HG02840 (cell line): ENCODE data around the gene SLC1A2.

Experiments used
- ATAC-seq: cut with Tn5 transposase; IDR thresholded peaks from one replicate; pipeline ENCODE4 v1.9.1; 2021; ENCODE audit warnings: mild to moderate bottlenecking, moderate library complexity, moderate number of reproducible peaks; ENCODE audit not compliant: unreplicated experiment, low FRiP score

The SLC1A2 gene

DNA sequence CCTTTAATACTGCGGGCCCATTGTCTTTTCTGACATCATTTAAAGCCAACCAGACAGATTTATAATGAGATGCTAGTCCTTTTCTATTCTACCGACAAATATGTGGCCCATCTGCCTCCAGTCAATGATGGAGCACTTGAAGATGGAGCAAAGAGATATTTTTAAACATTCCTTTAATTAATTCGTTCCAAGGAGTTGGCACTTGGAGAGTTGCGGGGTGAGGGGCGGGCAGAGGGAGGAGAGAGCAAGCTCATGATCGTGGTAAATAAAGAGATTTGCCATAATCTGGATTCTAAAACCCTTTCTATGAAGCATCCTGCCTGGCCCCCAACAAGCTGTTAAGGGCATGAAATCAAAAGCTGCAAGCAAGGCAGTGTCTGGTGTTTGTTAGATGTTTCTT is 5.0 kb downstream of the SLC1A2 start:
- ATAC-seq: no peak

DNA sequence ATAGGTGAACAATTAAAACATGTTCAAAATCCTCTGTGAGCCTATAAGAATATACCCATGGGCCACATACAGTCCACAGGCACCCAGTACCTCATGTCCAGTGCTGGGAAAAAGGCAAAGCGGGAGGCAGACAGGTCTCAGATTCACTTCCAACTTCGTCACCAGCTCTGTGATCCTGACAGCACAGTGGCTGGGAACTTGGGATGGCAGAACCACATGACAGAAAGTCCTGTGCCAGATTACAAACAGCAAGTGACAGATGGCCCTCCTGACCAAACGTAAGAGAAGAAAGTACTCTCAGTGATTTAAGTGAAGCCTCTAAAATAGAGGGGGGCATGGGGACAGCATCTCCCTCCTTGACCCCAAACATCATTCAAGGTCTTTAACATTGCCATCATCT is 5.8 kb downstream of the SLC1A2 start:
- ATAC-seq: no peak

DNA sequence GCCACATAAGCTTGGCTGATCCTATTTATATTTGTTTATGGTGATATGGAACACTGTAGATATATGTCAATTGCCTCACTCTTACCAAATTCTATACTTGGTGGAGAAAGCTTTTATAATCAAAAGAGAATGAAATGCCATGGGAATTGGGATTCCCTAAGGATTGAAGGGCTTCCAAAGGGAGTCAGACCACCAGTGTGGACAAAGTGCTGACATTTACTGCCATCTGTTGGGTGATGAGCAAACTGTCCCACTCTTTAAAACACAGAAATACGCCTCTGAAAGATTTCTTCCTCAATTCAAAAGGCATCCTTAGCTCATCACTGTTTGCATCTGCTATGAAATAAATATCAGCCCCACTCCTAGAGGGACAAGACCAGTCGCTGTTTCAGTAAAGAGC is 7.1 kb downstream of the SLC1A2 start:
- ATAC-seq: no peak

DNA sequence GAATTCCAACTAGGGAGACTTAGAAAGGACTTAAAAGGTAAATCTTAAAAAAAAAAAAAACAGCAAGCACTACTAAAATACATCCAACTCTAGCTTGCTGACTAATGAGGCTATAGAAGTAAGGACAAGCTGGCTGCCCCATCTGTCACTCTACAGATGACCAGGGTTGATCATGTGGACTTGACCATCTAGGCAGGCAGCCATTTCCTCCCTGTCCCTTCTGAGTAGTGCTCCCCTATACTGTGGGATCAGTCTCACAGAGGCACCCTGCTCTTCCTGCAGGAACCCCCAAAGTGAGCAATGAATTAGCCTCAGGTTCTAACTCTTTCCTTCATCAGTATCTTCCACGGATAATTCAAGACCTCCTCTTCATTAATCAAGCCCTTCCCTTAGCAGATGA is 12.3 kb downstream of the SLC1A2 start:
- ATAC-seq: no peak

DNA sequence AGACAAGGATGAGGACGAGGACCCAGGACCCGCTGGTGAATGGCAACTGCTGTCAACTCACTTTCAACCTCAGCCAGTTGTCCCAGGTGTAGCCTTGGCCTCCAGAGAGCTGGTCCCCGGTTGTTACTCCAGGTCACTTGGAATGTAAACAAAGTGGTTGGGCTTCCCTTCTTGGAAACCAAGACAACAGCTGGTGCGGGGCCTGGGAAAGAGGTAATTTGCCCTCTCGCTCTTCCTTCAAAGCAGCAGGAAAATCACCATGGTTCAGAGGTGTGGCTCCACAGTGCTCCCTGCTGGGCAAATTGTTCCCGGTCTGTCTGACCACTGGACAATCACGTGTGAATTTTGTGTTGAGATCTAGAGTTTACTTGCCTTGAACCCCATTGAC is 15.0 kb downstream of the SLC1A2 start:
- no peak for ATAC-seq

DNA sequence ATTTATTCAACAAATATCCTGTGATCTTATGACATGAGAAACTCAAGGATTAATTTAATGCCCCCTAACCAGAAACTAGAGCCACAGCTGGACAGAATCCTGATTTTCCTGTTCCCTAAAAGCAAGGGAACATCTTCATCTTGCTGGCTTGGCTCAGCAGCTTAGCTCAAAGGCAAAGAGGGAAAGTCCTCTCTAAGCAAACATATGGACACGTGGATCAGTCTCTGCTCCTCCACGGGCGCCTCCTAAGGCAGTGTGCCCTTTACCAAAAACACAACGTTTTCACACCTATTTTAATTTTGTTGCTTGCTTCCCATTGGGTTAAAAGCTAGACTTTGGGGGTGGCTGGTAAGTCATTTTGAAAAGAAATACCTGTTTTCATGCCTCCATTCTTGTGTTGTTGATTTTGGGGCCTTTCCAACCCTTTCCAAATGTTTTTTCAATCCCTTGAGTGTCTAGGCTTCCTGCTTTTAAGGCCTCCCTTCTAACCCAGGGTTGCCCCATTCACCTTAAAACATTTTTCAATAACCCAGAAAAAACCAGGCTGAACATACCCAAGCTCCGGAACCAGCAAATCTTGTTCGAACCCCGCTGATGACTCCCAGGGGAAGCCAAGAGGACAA is 15.5 kb downstream of the SLC1A2 start:
- ATAC-seq: no peak

DNA sequence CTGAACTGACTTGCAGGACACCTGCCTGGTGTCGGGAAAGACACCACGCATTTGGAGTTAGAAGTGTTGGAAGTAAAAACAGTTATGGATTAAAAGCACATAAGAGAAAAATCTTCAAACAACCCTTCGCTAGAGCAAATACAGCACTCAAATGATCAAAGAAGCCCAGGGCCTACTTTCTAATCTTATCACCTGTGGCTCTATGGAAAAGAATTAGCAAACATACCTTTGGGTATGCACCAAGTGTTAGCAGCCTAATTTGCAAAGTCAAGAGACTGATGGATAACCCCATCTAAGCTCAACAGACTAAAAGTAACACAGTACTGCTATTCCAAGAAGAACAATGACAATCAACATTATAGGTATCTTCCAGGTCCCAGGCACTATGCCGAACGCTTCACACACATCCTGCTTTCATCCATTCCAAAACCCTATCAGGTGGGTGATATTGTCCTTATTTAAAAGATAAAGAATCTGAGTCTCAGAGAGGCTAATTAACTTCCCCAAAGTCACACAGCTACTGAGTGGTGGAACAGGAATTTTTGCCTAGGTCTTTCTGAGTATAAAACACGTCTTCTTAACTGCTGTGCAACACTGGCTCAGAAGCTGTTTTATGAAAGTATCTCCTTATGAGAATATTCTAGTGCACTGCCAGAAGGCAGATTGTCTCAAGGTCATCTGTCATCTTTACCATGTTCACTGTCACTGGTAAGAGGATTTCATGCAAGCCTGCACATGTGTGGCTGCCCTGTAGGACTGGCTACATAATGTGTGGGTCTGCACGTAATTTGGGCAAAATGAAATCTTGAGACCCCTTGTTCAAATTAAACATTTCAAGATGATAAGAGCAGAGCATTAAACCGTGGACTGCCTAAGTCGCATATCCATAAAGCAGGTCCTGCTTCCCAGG is 16.4 kb downstream of the SLC1A2 start:
- ATAC-seq: no peak

DNA sequence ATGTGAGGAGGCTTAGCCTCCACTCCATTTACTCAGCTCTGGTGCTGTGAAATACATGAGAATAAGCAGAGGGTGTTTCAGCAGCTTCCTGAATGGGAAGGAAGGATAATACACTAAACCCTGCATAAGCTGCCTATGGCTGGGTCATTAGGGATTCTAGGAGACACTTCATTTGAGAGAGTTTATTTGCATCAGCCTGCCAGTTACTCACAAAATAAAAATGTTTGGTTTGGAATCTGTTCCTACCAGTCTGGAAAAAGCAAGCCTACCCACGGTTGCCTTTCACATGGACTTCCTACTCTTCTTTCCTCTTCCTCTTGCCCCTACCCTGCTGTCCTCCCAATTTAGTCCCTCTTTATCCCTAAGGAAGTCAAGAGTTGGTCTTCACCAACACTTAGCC is 20.5 kb downstream of the SLC1A2 start:
- no peak for ATAC-seq

DNA sequence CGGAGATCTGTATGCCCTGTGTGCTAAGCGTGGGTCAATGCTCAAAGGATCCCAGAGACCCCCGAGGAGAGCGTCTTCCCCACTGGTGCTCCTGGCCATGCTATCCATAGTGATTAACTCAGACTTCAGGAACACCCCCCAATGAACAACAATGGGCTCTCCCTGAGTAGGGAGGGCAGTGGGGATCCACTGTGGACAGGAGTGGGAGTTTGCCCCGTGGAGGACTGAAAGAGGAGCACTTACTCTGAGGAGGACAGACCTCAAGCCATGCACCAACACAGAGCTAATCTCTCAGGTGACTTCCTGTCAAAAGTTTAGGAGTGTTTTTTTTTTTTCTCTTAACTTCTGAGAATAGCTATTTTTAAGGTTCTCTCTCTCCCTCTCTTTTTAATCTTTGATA is 24.4 kb downstream of the SLC1A2 start:
- no peak for ATAC-seq

DNA sequence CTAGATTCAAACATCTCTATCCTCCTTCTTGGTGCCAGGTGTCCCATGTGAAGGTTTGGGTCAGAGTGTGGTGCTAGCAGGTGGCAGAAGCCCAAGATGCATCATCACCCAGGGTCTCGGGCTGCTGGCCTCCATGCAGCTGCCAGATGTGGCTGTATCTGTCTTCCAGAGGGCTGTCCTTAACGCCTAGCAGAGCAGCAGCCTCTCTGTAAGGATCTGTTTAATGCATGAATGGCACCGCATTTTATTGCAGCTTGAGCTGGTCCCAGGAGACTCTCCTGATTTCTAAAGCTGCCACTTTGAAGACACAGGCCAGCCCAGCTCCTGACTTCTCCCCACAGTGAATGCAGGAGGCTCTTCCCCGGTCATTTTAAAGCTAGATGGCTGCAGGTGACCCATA is 26.3 kb downstream of the SLC1A2 start:
- no peak for ATAC-seq

DNA sequence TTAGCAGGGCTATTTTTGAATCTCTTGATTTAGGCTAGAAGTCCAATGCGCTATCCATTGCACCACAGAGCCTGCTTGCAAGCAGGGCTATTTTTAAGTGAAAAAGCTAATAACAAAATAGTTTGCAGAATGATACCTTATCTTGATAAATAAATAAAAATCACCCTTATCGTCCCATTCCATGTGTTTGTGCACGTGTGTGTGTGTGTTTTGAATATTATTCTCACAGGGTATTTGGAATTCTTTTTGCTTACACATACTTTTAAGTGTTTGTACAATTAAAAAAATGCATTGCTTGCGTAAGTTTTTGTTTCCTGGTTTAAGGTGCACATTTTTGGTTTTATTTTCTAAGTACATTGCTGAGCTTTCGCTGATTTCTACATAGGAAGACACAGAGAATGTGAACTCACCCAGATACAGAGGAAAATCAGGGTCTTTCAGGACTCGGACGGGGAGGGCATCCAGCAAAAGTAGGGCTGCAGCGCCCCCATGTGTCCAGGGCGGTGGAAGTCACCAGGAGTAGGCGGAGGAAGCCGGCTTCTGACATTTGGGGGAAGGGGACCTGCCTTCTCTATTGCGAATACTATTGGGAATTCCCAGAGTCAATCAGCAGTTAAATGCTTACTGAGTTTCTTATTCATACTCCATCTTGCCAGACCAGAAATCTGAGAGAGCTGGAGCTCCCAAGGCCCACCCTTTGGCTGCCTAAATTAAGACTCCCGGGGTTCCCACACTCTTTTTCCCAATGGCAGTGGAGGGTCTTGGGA is 27.3 kb downstream of the SLC1A2 start:
- no peak for ATAC-seq

DNA sequence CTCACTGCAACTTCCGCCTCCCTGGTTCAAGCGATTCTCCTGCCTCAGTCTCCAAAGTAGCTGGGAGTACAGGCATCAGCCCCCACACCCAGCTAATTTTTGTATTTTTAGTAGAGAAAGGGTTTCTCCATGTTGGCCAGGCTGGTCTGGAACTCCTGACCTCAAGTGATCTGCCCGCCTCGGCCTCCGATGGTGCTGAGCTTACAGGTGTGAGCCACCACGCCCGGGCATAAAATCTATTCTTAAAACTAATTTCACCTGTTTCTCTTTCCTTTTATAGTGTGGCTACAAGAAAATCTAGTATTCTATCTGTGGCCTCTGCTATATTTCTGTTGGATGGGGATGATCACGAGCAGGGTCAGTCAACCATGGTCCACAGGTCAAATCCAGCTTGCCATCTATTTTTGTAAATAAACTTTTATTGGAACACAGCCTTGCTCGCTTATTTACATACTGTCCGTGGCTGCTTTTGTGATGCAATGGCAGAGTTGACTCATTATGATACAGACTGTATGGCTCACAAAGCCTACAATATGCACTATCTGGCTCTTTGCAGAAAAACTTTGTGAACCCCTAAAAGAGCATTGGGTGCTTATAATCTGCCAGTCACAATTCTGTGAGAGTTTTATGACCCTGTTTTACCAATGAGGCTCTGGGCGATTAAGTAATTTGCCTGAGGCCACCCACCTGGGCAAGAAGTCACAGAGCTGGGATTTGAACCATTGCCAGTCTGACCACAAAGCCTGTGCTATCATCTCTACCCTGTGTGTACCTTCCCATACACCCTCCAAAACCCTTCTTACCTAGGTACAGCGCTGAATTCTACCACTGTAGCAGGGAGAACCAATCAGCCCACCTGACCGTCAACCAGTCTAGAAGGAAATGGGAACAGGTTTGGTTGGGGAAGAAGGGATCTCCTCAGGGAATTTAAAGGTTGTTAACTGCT is 28.3 kb downstream of the SLC1A2 start:
- peak; percentile 89 for ATAC-seq

DNA sequence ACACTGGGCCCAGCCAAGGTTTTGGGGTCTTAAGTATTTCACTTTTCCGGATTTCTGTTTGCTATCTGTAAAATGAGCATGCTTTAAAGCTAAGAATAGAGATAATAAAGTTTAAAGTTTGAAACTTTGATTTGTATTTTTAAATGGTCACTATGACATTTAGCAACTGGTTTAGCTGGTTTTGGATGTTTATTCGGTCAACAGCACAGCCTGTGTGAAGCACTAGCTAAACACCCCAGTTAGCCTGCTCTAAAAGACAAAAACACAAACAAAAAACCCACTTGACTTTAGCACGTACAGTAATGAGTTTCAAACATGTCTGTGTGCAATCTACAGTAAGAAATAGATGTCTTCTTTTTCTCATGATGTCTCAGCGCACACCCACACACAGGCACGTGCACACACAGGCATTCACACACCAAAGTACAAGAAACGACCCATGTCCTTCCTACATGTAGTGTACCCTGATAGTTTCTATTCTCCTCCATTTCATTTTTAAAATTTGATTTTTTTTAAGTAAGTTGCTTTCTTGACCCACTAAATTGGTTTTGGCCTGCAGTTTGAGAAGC is 29.4 kb downstream of the SLC1A2 start:
- ATAC-seq: no peak

DNA sequence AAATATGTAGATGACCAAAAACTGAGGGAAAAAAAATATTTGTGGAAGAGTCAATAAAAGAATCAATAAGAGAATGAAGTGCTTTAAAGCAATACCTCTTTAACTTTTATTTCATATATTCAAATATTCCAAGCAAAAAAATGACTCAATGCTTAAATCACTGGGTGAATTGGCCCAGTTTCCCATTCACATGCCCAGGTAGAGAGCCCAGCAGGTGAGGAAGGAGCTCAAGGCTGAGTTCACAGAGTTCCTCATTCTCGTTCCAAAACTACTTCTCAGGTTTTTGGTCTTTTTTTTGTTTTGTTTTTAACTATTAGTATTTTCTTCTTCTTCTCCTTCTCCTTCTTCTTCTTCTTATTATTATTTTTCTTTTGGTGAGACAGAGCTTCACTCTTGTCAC is 30.2 kb downstream of the SLC1A2 start:
- ATAC-seq: no peak

DNA sequence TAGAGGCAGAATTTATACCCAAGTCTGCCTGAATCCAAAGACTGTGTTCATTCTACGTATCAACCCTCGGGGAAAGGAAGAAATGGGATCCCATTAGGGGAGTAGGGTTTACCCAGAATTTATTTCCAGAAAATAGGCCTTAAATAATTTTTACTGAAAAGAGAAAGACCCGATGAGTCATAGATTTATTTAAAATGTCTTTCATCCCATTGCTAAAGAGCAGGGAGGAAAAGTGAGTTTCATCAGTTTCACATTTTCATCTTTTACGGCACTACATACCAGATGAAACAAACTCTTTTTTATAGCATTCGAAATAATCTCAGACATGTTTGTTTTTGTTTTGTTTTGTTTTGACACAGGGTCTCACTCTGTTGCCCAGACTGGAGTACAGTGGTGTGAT is 31.3 kb downstream of the SLC1A2 start:
- no peak for ATAC-seq

DNA sequence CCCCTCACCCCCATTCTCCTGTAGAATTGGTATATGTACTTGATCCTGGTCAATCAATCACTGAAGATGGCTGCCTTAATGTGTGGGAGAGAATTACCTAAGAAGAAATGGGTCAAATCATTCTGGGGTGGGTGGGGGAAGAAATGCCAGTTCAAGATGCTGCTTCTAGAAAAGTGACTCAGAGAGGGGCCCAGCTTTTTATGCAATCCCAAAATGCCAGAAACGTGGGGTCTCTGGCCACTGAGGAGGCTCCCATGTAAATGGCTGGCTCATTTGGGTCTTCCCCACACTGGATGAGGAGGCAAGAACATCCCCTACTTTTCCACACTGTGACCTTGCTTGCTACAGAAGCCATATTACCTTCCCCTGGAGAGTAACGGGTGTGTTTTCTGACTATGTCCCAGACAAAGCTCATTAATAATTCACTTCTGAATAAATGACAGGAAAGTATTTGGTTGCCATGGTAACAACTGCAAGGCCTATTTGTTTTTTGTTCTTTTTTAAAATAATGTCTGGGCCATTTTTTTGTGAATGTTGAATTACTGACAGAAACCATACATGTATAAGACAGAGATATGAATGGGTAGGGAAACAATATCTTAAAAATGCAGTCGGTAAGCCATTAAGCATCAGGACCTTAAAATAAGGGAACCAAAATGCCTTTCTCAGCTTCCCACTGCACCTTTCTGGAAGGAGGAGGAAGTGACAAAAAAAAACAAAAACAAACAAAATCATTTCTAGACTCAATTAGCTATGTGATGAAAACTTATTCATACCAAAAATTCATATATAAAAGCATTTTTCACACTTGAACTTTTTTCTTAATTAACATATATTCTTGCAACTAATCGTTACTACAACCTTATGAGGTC is 32.0 kb downstream of the SLC1A2 start:
- ATAC-seq: no peak

DNA sequence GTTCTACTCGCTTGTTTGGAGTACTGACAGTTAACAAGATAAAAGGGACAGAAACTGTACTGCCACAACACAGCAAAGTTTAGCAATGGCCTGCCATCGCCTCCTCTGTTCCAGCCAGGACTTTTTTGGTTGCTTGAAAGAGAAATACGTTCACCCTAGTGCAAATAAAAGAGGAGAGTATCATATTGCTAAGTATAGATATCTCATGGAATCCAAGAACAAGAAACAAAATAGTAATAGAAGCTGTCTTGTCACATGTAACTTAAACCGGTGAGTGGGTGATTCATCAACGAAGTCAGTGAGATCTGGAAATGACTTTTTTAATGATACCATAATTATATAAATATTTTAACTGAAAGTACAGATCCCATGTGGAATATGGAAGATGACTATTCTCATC is 35.4 kb downstream of the SLC1A2 start:
- no peak for ATAC-seq

DNA sequence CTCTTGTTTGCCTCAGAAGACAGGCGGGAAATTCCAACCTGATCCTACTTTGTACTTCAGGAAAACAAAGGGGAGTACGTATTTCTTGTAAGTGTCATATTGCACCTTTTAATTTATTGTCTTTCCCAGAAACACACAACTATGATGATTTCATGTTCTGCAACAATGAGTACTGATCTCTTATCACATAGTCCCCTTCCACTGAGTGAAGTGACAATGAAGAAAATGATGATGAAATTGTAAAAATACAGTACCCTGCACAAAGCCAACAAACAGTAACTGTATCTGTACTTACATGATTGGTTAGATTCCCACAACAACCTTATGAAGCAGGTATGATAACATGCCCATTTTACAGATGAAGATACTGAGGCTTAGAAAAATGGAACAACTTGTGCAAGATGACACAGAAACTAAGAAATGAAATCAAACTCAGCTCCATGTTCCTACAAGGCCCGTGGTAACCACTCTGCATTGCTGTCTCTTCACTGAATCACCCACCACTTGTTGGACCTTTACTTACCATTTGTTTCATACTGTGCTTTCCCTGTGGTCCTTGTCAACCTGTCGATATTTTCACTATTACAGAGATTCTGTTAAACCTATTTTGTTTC is 37.5 kb downstream of the SLC1A2 start:
- ATAC-seq: no peak

DNA sequence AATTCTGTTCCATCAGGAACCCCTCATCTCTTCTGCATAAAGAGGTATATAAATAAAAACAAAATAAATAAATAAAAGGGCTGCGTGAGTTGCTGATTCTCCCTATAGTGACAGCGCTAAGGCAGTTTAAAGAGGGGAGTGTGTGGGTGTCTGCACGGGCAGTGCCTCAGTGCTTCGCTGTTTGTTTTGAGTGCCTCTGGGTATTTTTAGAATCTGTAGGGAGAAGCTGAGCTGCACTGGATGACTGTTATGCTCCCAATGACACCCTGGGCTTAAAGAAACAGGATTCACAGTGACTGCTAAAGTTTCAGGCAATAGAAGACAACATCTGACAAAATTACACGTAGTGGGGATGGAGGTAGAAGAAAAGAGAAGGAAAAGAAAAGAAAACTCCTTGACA is 38.8 kb downstream of the SLC1A2 start:
- ATAC-seq: no peak
